ENCODE measurements around the gene FANCM.
"Not testable (repeated sequence)": the region's sequence is repeated elsewhere in the genome, so short reads cannot be mapped to it uniquely, and the experiment has no call there.

The FANCM gene

DNA sequence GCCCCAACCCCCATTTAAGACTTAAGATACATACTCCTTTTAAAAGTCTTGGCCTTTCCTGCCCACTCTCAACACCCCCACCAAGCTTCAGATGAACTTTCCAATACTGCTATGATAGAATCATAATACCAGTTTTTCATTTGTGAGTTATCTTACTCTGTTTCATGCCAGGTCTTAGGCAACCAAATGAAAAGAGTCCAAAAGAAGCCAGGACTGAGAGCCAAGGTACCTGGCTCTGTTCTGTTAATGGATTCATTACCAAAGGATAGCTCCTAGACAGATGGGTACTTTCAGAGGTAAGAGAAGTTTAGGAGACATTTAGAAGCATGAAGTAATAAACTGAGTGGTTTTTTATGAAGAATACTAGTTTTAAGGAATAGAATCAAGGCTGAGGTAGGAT is 34.2 kb downstream of the FANCM start:
- DNase-seq, result no peak
- TF ChIP-seq GATA1 (IDR thresholded peaks at IDR 0.05; ENCODE audit: low read depth, low read length), result no peak
- TF ChIP-seq POLR2A (IDR thresholded peaks at IDR 0.05; ENCODE audit: low read length), result no peak

GRCh38 chr14:45177076-45177475 is 41.3 kb downstream of the FANCM start:
- TF ChIP-seq POLR2A (IDR thresholded peaks at IDR 0.05; ENCODE audit: low read length) (no peak), GATA1 (IDR thresholded peaks at IDR 0.05; ENCODE audit: low read depth, low read length) (no peak)
- DNase-seq, result no peak

DNA sequence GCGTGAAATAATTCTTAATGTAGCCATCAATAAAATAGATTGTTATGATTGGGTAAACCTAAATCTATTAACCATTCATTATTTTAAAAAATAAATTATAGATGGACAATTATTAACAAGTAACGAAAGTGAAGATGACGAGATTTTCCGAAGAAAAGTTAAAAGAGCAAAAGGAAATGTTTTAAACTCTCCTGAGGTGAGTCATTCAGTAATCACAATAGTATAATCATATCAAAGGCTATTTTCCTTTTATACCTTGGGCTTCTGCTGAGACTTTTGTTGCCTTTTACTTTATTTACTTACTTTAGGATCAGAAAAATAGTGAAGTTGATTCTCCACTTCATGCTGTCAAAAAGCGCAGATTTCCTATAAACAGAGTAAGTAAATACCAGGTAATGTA is 45.6 kb downstream of the FANCM start:
- DNase-seq, result no peak
- no peak for TF ChIP-seq GATA1 (IDR thresholded peaks at IDR 0.05; ENCODE audit: low read depth, low read length)
- TF ChIP-seq POLR2A (IDR thresholded peaks at IDR 0.05; ENCODE audit: low read length), result no peak

- no peak for DNase-seq
- TF ChIP-seq POLR2A (IDR thresholded peaks at IDR 0.05; ENCODE audit: low read length) (no peak), GATA1 (IDR thresholded peaks at IDR 0.05; ENCODE audit: low read depth, low read length) (no peak)
These were observed 46.1 kb downstream of the FANCM start for GRCh38 chr14:45181806-45182205.

GRCh38 chr14:45185100-45185814 is 49.5 kb downstream of the FANCM start:
- no peak for DNase-seq
- TF ChIP-seq GATA1 (IDR thresholded peaks at IDR 0.05; ENCODE audit: low read depth, low read length), result no peak
- no peak for TF ChIP-seq POLR2A (IDR thresholded peaks at IDR 0.05; ENCODE audit: low read length)

DNA sequence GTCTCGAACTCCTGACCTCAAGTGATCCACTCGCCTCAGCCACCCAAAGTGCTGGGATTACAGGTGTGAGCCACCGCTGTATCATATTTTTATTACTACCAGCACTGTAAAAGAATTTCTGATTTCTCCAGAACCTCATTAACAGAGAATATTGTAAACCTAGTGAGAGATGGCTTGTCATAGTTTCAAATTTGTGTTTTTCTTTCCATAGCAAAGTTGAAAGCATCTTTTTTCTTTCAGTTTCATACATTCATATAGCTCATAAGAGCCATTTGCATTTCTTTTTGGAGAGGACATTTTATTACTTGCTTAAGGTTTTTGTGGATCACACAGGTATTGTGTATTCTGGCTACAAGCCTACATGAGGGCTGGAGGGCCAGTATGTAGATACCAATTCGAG is 59.2 kb downstream of the FANCM start:
- TF ChIP-seq POLR2A (IDR thresholded peaks at IDR 0.05; ENCODE audit: low read length) (no peak), GATA1 (IDR thresholded peaks at IDR 0.05; ENCODE audit: low read depth, low read length) (no peak)
- no peak for DNase-seq

DNA sequence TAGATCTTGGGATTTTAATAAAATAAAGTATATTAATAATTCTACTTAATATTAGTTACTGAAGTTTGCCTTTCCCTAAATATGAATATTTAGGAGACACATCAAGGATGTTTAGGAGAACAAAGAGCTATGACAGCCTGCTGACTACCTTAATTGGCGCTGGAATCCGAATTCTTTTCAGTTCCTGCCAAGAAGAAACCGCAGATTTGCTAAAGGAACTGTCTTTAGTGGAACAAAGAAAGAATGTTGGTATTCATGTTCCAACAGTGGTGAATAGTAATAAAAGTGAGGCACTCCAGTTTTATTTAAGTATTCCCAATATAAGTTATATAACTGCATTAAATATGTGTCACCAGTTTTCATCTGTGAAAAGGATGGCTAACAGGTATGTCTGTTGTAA is 62.8 kb downstream of the FANCM start:
- TF ChIP-seq POLR2A (IDR thresholded peaks at IDR 0.05; ENCODE audit: low read length), result no peak
- no peak for TF ChIP-seq GATA1 (IDR thresholded peaks at IDR 0.05; ENCODE audit: low read depth, low read length)
- no peak for DNase-seq

DNA sequence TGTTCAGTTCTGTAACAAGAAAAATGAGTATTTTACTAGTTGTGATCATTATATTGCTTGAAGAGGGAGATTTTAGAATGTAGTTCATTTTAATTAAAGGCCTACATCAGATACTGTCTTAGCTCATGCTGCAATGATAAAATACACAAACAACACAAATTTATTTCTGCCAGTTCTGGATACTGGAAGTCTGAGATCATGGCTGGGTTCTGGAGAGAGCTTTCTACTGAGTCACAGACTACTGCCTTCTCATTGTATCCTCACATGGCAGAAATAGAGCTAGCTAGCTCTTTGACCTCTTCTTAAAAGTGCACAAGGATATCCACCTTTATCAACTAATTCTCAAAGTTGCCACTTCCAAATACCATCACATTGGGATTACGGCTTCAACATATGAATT is 63.5 kb downstream of the FANCM start:
- TF ChIP-seq POLR2A (IDR thresholded peaks at IDR 0.05; ENCODE audit: low read length), result no peak
- TF ChIP-seq GATA1 (IDR thresholded peaks at IDR 0.05; ENCODE audit: low read depth, low read length), result no peak
- no peak for DNase-seq

GRCh38 chr14:45201905-45202304 is 66.2 kb downstream of the FANCM start:
- peak; percentile 34 to 57 for DNase-seq
- TF ChIP-seq GATA1 (IDR thresholded peaks at IDR 0.05; ENCODE audit: low read depth, low read length), result no peak
- no peak for TF ChIP-seq POLR2A (IDR thresholded peaks at IDR 0.05; ENCODE audit: low read length)

GRCh38 chr14:45204241-45204640 is 68.5 kb downstream of the FANCM start:
- no peak for DNase-seq
- no peak for TF ChIP-seq GATA1 (IDR thresholded peaks at IDR 0.05; ENCODE audit: low read depth, low read length)
- no peak for TF ChIP-seq POLR2A (IDR thresholded peaks at IDR 0.05; ENCODE audit: low read length)

- DNase-seq, result no peak
- TF ChIP-seq GATA1 (IDR thresholded peaks at IDR 0.05; ENCODE audit: low read depth, low read length) (no peak), POLR2A (IDR thresholded peaks at IDR 0.05; ENCODE audit: low read length) (no peak)
These were observed 74.4 kb downstream of the FANCM start for GRCh38 chr14:45210159-45210558.

DNA sequence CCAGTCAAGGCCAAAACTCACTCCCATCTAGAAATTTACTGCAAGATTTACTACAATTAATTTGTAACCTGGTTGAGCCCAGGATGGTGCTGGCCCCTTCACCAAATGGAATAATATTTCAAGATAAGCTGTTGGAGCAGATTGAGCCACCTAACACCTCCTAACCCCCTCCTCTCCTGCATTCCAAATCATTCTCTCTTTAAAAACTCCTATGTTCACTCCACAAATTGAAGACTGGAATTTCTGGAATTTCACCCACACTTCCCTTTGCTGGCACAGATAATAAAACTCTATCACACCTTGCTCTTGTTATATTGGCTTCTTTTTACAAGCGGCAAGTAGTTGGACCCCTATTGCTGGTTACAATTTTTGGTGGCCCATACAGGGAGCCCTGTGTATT is 75.6 kb downstream of the FANCM start:
- TF ChIP-seq POLR2A (IDR thresholded peaks at IDR 0.05; ENCODE audit: low read length) (no peak), GATA1 (IDR thresholded peaks at IDR 0.05; ENCODE audit: low read depth, low read length) (no peak)
- no peak for DNase-seq

DNA sequence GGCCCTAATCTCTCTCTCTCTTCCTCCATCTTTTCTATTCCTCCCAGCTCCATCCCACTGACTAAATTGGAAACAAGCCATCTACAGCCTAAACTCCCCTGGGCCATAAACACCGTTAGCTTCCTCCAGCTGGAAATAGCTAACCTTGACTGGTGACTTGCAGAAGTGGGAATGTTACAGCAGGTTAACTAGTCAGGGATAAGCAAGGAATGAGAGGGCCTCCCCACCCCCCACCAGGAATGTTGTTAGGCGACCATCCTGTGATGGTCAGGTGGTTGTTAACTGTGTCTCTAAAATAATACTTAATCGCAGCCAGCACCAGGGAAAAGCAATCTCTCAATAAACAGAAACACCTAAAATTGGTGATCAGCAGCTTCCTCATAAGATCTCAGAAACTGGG is 76.5 kb downstream of the FANCM start:
- no peak for DNase-seq
- no peak for TF ChIP-seq GATA1 (IDR thresholded peaks at IDR 0.05; ENCODE audit: low read depth, low read length)
- TF ChIP-seq POLR2A (IDR thresholded peaks at IDR 0.05; ENCODE audit: low read length), result no peak

DNA sequence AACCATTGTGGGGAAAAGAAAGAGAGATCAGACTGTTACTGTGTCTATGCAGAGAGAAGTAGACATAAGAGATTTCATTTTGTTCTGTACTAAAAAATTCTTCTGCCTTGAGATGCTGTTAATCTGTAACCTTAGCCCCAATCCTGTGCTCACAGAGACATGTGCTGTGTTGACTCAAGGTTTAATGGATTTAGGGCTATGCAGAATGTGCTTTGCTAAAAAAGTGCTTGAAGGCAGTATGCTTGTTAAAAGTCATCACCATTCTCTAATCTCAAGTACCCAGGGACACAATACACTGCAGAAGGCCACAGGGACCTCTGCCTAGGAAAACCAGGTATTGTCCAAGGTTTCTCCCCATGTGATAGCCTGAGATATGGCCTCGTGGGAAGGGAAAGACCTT is 78.0 kb downstream of the FANCM start:
- not testable (repeated sequence) for DNase-seq

- DNase-seq, result peak in 1 of 2 experiments; percentile 5
These were observed 78.6 kb downstream of the FANCM start for GRCh38 chr14:45214341-45214740.
